Fibroblast of skin of scalp (primary cell): Measurements from ENCODE around the gene ZEB2.

Source experiments
- DNase-seq: peaks from one replicate; pipeline ENCODE4 v3.0.0-alpha.2; 2013

The ZEB2 gene

DNA sequence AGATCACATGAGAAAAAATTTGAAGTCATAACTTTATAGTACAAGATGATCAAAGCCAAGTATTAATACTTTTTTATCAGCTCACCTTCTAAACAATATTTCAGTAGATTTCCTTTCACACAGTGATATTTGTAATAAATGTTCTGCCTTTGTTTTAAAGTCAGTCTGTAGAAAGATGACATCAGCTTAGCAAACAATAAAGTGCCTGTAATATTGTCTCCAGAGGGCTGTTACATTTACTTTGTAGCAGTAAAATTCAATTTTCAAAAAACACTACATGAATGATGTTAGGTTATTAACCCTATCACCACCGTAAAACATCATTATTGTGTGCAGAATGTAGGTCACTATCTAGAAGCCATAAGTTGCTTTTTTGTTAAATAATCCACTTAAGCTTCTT lies 49.6 kb downstream of the ZEB2 start:
- no peak for DNase-seq

DNA sequence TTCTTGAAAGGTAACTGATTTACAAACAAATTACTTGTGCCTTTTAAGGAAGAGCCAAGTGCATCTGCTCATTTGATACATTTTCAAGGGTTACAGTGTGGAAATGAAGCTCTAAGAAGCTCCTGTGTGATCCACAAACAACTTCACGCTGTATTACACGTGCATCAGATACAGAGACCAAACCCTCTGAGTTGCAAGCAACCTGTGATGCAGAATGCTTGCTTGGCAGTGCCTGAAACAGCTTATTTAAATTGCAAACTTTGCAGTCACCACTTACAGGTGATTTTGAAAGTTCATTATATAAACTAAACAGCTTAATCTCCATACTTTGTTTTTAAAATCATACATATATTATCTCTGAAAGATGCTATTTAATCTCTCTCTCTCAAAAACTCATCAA lies 50.1 kb downstream of the ZEB2 start:
- no peak for DNase-seq

DNA sequence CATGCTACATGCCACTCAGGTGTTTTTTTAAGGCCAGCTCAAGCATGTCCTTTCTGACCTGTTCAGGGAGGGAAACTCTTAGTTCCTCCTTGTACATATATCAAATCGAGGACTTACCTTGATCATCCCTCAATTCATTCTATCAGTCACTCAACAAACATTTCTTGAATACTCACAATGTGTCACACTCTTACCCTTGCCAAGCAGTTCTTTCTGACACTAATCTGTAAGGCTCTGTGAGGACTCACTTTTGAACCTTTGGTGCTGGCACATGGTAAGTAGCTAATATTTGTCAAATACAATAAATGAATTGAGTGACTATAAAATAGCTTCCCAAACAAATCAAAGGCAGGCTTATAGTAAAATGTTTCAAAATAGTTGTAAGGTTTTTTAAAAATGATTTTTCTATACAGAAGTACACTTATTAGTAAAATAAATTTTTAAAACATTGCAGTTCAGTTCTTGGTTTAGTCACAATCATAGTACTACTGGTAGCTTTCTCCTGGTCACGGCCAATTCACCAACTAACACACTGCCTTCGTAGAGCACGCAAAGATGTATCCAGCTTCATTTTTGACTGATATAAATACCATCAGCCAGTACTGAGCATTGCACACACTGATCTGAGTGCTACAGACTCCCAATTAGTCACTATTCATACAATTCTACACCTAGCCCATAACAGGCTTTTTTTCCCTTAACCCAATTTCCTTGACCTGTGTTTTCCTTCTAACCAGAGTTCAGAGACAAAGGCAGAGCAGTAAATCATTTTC lies 50.9 kb downstream of the ZEB2 start:
- no peak for DNase-seq

DNA sequence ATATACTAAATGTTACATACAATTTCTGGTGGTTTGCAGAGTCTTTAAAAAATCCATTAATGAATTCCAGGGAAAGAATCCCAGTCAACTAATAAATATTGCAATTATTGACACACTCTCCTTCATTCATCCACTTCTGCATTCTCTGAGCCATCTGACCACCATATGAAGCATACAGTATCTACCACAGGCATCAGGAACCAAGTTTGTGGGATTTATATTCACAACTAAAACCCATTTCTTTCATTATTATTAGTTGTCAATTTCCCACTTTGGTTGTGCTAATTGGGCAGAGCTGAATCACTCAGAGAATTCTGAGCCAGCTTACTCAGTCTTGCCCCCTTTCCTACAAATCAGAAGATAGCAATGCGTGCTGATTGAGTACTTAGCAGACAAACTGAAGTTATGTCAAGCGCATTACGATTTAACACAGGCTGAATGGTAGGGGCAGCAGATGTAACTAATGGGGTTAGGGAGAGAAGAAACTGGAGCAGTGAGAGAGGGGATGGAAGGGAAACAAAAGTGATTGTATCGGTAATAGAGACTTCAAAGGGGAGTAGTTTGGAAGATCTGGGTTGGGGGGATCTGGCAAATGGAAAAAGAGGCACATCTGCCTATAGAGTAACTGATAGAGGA lies 52.3 kb downstream of the ZEB2 start:
- DNase-seq: no peak

DNA sequence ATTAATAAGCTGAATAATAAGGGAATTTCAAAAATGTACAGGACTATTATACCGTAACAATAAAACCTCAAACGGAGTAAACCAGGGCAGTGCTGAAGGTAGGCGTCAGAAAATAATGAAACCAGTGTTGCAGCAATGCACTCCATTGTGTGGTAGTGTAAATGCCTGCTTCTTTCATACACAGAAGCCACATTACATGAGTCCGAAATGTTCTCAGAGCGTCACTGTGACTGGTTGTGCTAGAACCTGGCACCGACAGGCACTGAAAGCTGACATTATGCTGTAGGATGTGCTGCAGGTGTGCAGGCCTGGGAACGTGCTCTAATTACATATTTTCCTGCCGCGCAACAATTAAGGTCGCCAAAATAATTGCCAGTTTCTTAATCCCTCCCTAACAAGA lies 53.3 kb downstream of the ZEB2 start:
- DNase-seq: no peak

DNA sequence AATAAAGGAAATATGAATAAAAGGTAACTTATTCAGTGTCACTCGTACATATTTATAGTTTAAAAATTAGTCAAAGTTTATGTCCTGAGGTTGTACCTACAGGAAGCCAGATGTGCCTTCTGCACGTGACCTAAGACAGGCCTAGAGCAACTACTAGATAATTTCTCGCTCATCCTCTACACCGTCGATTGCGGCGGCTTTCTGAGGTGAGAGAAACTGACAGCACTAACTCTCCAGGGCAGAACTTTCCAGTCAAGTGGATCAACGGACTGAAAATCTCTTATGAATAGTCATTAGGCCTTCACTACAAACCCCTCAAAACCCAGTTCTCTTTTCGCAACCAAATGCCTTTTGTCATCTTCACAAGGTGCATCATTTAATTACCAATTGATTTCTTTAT lies 54.2 kb downstream of the ZEB2 start:
- DNase-seq: no peak

DNA sequence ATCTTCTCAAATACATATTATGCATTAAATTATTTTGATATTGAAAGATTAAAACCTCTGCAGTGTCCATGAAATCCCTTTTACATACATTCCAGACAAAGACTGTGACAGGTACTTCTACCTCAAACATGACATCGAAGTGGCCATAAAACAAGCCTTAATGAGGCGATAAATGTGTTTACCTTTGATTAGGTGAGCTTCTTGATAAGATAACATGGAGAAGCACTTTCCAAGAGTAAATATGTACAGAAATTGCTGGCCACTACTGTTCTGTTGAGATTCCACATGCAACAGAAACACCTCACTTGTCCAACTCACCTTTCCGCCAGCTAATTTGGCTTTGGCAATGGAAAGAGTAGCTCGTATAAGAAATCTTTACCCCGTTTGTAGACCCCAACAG lies 55.2 kb downstream of the ZEB2 start:
- no peak for DNase-seq

DNA sequence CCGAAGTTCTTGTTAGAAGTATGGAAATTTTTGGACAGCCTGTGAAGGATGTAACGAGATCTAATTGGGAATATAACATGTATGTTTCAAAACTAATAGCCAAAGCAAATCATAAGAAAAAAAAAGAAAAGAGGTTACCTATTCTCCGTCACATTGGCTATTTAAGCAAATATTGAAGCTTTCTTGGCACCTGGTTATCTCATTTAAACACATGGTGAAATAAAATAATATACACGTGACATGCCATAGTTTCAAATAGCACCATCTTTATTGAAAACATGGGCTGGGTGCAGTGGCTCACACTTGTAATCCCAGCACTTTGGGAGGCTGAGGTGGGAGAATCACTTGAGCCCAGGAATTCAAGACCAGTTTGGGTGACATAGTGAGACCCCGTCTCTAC lies 56.7 kb downstream of the ZEB2 start:
- DNase-seq: no peak

DNA sequence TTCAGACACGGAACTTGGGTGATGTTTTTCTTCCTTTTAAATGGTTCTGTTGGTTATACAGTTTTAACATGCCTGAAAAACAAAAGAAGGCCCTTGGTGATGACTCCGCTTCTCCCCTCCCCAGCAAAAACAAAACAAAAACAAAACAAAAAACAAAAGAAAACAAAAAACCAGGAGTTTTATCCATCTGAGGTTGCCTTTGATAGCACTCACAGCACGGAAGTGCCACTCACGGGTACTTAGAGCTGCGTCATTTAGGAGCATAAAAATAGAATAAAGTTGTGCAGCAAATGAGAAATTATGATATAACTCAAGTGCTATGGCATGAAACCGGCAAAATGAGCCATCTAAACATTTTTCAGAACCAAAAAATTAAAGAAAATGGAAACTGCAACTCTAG lies 57.7 kb downstream of the ZEB2 start:
- DNase-seq: no peak

DNA sequence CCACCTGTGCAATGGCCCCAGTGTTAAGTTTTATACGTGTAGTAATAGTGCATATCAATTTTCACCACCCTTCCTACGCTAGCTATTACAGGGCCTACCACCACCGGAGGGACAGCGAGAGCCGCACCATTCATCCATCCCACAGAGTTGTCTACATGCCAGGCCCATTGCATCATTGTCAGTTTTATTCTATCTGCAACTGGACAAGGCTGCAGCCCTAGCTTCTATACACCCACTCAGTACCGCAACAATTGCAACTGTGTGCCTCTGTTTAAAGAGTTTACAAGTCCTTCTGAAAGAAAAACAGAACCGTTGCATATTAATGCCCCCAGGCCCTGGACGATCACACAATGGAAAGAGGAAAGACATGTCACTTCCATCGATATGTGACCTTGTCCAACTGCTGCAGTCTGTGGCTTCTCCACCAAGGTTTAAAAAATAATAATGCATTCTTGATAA lies 58.6 kb downstream of the ZEB2 start:
- DNase-seq: peak; percentile 49

DNA sequence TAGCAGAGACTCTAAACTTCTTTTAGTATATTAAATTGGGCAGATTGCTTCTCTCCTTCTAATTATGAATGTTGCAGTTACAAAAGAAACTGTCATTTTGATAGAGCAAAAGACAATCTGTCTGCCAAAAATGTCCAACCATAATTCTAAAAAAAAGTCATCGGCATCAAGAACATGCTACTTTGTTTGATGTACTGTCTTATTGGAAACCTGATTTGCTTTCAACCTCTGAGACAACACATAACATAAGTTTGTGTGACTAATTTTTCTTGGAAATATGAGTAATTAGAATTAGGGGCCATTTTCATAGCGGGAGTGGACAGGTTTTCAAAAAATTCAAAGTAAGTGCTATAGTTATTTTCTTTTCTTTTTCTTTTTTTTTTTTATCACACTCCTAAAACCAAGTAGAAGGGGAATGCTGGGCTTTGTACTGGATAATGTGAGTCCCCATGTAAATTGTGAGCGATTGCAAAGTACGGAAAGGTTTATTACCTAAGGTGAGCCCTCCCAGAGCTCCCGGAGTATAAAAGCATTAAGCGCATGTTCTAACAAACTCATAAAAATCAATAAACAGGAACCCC lies 59.1 kb downstream of the ZEB2 start:
- no peak for DNase-seq

DNA sequence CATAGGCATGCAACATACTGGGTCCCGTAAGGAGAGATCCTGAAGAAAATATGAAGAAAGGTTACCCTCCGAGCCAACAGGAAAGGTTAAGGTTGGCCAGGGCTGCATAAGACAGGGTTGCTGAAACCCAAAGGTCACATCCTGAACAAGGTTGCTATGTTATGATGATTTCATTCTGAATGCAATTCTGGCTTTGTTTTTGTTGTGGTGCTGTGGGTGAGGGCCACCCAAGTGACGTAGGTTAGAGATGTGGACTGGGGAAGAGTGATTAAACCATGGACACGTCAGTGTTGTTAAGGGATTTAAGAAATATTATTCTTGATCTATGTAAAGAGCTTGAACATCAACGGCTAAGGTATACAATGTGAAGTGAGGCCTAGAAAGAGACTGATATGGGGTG lies 60.0 kb downstream of the ZEB2 start:
- DNase-seq: peak; percentile 46

DNA sequence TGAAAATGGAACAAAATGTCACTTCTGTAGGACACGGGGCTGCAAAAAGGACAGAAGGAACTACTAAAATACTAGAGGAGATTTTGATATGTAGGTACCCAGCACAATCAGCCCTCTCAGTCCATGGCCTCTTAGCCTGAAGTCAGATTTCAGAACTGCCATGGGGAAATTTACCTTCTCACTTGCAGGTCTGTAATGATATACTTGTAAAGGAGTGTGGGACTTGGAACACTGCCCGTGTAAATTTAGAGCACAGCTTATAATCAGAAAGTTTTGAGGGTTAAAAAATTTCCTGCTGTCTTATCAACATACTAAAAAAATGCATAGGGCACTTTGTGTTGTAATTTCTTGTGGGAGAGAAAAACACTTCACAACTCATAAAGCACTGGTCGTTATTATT lies 60.6 kb downstream of the ZEB2 start:
- DNase-seq: no peak

DNA sequence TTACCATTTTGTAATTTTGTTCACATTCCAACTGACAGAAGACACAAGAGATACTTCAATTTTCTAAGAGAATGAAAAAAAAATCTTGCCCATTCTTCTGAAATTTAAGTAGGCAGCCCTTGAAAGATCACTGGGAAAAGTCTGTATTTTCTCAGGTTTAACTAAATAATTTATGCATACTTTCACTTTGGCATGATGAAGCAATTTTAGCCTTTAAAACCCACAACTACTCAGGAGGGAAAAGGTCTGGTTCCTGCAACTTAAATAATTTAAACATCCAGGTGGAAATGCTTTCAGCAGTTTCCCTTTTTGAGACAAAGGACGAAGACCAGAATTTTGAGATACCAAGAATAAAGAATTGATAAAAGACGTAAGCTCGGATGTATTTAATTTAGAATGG lies 61.4 kb downstream of the ZEB2 start:
- no peak for DNase-seq

DNA sequence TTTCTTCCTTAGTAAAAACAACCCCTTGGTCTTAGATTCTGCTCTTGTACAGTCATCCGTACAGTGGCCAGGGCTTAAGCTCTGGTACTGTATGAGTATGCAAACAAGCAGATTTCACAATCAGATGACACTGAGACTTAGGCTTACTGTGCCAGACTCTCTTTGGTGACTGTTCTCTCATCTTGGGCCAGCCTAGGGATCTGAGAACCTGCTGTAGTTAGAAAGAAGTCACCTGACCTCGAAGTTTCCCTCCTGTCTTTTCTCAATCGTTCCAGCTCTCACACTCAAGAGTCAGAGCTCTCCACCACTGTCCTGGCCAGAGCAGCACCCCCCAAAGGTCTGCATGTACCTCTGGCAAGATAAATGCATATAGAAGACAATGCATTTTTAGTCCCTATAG lies 63.2 kb downstream of the ZEB2 start:
- peak; percentile 87 for DNase-seq

DNA sequence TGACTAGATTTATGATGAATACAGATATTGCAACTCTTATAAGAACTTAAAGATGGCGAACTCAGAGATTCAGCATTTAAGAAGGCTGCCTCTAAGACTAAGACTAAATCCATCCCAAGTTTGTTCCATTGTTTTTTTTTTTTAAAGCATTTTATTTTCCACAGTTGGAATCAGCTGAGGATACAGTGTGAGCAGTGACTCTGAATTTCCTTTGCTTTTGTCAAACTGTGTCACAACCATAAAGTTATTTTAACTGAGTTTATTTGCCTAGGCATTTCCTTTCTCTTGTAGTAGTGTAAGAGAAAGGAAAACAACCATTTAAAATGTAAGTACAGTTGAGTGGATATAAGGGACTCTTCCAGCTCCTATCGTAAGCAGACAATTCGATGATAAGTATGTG lies 63.9 kb downstream of the ZEB2 start:
- no peak for DNase-seq

DNA sequence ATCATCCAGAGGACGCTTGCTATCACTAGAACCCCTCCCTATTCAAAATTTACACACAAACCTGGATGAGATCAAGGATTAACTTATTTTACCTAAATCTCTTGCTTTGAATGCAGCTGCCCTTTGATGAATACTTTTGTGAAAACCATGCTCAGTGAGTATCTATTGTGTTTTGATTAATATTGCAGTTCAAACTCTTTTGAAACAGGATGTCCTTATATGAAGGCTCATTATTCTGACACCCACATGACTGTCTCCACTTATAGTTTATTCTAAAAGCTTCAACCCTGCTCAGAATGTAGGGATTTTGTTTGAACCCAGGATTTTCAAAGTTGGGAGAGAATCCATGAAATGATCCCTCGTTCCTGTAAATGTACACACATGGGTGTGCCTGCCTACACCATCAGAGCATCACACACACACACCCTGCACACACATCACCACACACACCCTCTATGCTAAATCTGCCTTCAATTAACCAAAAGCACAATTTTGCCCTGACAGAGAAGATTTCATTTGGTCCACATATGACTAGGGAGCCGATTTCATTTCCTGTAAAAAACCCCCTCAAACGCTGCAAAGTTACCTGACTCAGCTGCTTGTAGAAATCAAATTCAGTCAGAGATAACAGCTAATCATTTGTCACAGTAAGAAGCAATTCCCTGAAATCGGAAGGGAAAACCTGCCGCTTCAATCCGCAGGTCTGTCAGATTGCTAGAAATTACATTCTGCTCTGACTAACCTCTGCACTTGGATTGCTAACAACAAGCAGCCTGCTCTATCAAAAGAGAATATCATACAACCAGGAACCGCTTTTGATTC lies 65.2 kb downstream of the ZEB2 start:
- DNase-seq: no peak

DNA sequence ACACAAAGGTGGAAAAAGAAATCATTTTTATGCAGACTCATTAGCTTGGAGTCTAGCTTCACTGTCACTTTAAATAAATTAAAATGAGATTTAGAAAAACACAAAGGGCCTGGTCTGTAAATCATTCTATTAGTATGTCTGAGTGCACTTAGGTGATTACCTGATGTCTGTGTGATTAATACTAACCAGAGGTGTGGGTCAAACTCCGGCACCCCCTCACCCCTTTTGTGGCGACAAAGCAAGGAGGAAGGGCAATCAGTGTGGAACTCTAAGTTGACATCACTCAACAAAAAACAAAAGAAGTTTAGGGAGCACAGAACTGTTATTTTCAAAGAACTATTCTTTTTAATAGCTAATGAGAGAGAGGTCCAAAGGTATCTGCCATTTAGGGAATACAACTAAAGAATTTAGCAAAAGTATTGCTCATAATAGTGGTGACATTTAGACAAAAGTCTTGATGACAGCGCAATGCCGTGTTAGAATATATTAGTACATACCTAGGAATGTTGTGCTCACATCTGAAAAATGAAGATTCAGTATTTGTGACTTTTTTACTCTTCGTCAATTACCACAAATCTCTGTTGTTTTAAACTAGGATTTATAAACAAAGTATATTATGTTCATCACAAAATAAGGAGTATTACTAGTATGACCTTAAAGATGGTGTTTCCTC lies 66.3 kb downstream of the ZEB2 start:
- peak; percentile 62 for DNase-seq

DNA sequence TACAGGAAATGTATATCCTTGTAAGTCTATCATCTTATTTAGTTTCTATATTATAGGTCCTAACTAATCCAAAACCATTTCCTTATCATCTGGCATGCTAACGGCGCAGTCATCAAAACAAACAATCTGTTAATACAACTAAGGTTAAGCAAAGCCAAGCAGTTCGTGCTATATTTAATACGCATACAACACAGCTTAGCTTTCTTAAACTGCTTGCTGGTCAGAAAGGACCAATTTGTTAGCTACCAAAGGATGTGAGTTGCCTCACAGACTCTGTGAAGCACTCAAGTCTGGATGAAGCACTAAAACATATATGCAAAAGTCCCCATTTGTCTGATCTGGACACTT lies 67.0 kb downstream of the ZEB2 start:
- no peak for DNase-seq

DNA sequence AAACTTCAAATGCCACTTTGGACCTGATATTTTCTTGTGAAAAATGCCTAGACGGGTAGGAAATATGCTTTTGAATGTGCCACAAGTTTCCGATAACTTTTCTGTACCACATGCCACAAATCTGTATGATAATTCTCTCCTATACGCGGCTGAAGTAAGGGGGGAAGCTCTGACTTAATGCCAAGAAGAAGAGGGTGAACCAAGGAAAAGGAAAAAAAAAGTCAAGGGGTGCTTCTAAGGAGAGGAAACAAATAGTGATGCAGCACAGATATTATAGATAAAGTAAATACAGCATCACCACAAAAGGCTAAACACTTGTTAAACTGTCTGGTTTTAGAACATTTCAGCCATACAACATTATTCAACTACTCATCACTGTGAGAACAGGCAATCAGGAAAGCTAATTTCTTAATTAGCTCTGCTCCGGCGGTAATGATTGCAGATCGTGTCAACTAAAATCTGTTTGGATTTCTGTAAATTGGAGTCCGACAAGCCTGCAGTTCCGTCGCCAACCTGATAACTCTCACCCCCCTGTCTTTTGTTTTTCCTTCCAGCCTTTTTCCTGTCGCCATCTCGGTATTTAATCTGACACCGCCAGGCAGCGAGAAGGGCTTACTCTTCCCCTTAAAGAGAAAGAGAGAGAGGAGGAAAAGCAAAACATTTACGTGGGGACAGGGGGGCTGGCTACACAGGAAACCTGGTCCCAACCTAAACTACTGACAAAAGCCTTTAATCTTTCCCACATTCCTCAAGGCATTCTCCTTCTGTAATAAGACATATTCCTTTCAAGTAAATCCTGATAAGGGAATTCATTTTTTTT lies 67.5 kb downstream of the ZEB2 start:
- peak; percentile 43 for DNase-seq

DNA sequence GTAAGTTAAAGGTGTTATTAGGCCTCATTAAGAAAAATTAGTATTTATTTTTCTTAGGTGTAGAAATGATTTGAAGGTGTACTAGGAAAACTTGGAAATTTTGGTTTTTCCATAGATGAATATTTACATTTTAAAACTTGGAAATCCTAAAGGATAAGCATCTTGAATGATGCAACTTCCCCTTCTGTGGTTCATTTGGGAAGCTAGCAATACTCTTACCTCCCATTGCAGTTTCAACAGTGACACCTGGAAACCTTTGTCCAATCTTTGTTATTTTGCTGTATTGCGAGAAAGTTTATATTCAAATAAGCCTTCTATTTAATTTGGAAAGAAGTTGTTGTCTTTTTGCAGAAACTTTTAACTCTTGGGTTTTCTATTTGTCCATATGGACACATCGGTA lies 68.5 kb downstream of the ZEB2 start:
- DNase-seq: no peak

DNA sequence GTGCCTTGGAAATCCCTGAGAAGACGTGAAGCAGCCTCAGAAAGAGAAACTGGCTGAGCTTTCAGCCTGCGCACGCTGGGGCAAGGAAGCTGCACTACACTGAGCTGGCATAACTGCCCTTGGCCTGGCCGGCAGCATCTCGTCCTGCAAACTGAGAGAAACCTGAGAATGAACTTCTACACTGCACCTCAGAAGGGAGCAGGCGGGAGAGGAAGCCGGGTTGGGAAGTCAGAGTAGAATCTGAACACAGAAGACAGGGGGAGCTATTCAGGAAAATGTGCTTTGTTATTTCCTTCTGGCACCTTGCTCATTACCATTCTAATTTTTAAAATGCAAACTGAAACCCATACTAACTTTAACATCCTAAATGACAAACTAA lies 70.9 kb downstream of the ZEB2 start:
- no peak for DNase-seq
